GM12878 (cell line): ENCODE results near the gene CXCL8. TPM values are rescaled to one million over a fixed set of nuclear protein-coding genes. Genes with fewer than 3 reads are reported as not detected.

ENCODE experiments used
- ATAC-seq: fragments of 200-7000 bp; cut with Tn5 transposase; 3 replicates; pipeline ENCODE4 v1.9.1; 2020; ENCODE audit warnings: mild to moderate bottlenecking, moderate library complexity
- BruUV-seq: library from RNA; stranded (reverse); fragments of 400-500 nt; replicated peaks from 2 replicates; lab custom pipeline; 2021; lab: Mats Ljungman, UMichigan
- CTCF ChIA-PET: fragments of 300-600 bp; sonication (Branson Sonifier 250); formaldehyde crosslinking; extraction: SDS; loops from one replicate; lab custom pipeline; 2021; ENCODE audit warnings: inconsistent platforms; lab: Yijun Ruan, JAX
- POLR2A ChIA-PET: fragments of 350-600 bp; formaldehyde crosslinking; extraction: SDS; loops from one replicate; lab custom pipeline; 2021; ENCODE audit warnings: inconsistent platforms; lab: Charles Lee
- RAD21 ChIA-PET: fragments of 300-600 bp; sonication (Branson Sonifier 250); formaldehyde crosslinking; loops from one replicate; lab custom pipeline; 2023; ENCODE audit warnings: antibody characterized with exemption; ENCODE audit not compliant: unreplicated experiment; lab: Charles Lee
- SMC1A ChIA-PET: fragments of 300-600 bp; sonication (Branson Sonifier 250); formaldehyde crosslinking; loops from one replicate; lab custom pipeline; 2023; ENCODE audit not compliant: unreplicated experiment, uncharacterized antibody; lab: Charles Lee
- DNase-seq: peaks from one replicate; pipeline ENCODE4 v3.0.0-alpha.2; 2011; ENCODE audit warnings: low read depth, low spot score
- FAIRE-seq: peaks from 3 replicates; lab custom pipeline; 2011; peaks lifted over from hg19 to GRCh38; lab: Jason Lieb, UNC
- H2AFZ ChIP-seq: 2 replicates; pipeline ENCODE4 v1.6.0; 2011; ENCODE audit warnings: low read depth, low read length, control low read depth; ENCODE audit not compliant: control insufficient read depth
- H3K27ac ChIP-seq: 2 replicates; pipeline ENCODE4 v1.5.1; 2011; ENCODE audit warnings: control low read depth; ENCODE audit not compliant: control insufficient read depth, insufficient read depth
- H3K27me3 ChIP-seq, 2 experiments: replicated peaks in 1 of 2; 2 replicates each; pipeline versions ENCODE4 v1.6.0 to v1.6.1; 2011; ENCODE audit warnings: low read length in 1 of 2; ENCODE audit not compliant: control insufficient read depth in 2 of 2, insufficient read depth in 2 of 2
- H3K36me3 ChIP-seq, 2 experiments: 2 replicates each; pipeline ENCODE4 v1.5.1; 2011; ENCODE audit warnings: low read length in 1 of 2; ENCODE audit not compliant: control insufficient read depth in 2 of 2, insufficient read depth in 2 of 2
- H3K4me1 ChIP-seq: 2 replicates; pipeline ENCODE4 v1.6.1; 2011; ENCODE audit warnings: mild to moderate bottlenecking, low read length, moderate library complexity, mixed read lengths; ENCODE audit not compliant: control insufficient read depth, insufficient read depth
- H3K4me2 ChIP-seq: 2 replicates; pipeline ENCODE4 v1.6.0; 2011; ENCODE audit warnings: control low read depth; ENCODE audit not compliant: control insufficient read depth, insufficient read depth
- H3K4me3 ChIP-seq: fragments of 200-600 bp; sonication (generic); 2 replicates; pipeline ENCODE4 v1.5.1; 2016
- H3K79me2 ChIP-seq: 2 replicates; pipeline ENCODE4 v1.6.0; 2011; ENCODE audit warnings: low read length; ENCODE audit not compliant: control insufficient read depth, insufficient read depth
- H3K9ac ChIP-seq: 2 replicates; pipeline ENCODE4 v1.8.0; 2011; ENCODE audit warnings: low read length, control low read depth, mixed read lengths; ENCODE audit not compliant: control insufficient read depth, insufficient read depth
- H3K9me3 ChIP-seq: replicated peaks from 3 replicates; pipeline ENCODE4 v1.5.1; 2011; ENCODE audit warnings: mild to moderate bottlenecking, low read length; ENCODE audit not compliant: control insufficient read depth, insufficient read depth
- H4K20me1 ChIP-seq: 2 replicates; pipeline ENCODE4 v1.6.0; 2011; ENCODE audit not compliant: control insufficient read depth, insufficient read depth
- ASH2L ChIP-seq: fragments of 300-600, 200-600 bp; sonication (generic); IDR thresholded peaks from 2 replicates; pipeline ENCODE4 v1.6.1; 2017; ENCODE audit warnings: low read depth, mild to moderate bottlenecking, borderline replicate concordance
- ETV6 ChIP-seq, 2 experiments: fragments of 450-650 bp in 1 of 2; IDR thresholded peaks in 1 of 2; conservative IDR thresholded peaks in 1 of 2; 2 replicates each; pipeline ENCODE4 v1.6.1; 2014; ENCODE audit warnings: antibody characterized with exemption in 1 of 2, borderline replicate concordance in 1 of 2, low read depth in 1 of 2, mild to moderate bottlenecking in 1 of 2, moderate library complexity in 1 of 2
- JUND ChIP-seq: IDR thresholded peaks from 2 replicates; pipeline ENCODE4 v1.6.1; 2012; ENCODE audit warnings: low read depth, mild to moderate bottlenecking, low read length, improper control_type of control experiment, moderate library complexity
- NFYB ChIP-seq: IDR thresholded peaks from 2 replicates; pipeline ENCODE4 v1.6.1; 2011; ENCODE audit warnings: low read depth, mild to moderate bottlenecking, low read length, improper control_type of control experiment, moderate library complexity; ENCODE audit not compliant: insufficient read depth
- SMAD1 ChIP-seq: fragments of 450-650 bp; IDR thresholded peaks from 2 replicates; pipeline ENCODE4 v1.6.1; 2018; ENCODE audit warnings: mild to moderate bottlenecking, low read depth; ENCODE audit not compliant: partially characterized antibody
- SREBF1 ChIP-seq: IDR thresholded peaks from 2 replicates; pipeline ENCODE4 v1.6.1; 2012; ENCODE audit warnings: mild to moderate bottlenecking, low read length
- TARDBP ChIP-seq: IDR thresholded peaks from 2 replicates; pipeline ENCODE4 v1.6.1; 2016; ENCODE audit warnings: borderline replicate concordance
- ZNF207 ChIP-seq: fragments of 450-650 bp; IDR thresholded peaks from 2 replicates; pipeline ENCODE4 v1.6.1; 2014; ENCODE audit warnings: antibody characterized with exemption, mild to moderate bottlenecking, borderline replicate concordance
- WGBS: methylation state at CpG from one replicate; pipeline ENCODE4 v1.1.6; 2016; ENCODE audit warnings: low lambda C conversion rate; ENCODE audit not compliant: insufficient replicate concordance, insufficient coverage; ENCODE audit errors: missing lambda C conversion rate; 5-methylcytosine and 5-hydroxymethylcytosine counted together
- in situ Hi-C: fragments of 300-500 bp; cut with MboI; formaldehyde crosslinking; loops from 9 replicates; pipeline ENCODE4 v1.14.3; 2018; ENCODE audit warnings: mixed read lengths
- intact Hi-C: fragments of 100-400 bp; cut with micrococcal nuclease; formaldehyde crosslinking; loops from one replicate; pipeline ENCODE4 v1.14.2; 2022; ENCODE audit not compliant: unreplicated experiment
- polyA plus RNA-seq, 11 experiments: library from polyadenylated mRNA; depleted of rRNA in 4 of 11; unstranded in 6 of 11; stranded (reverse) in 5 of 11; fragments of >200 nt; fragmentation: Nextera tagmentation in 4 of 11; fragmentation: Illumina TruSeq in 1 of 11; extraction: Ambion mirVana in 4 of 11; extraction: Trizol in 1 of 11; gene quantifications; 1 replicate in 1 of 11; 2 replicates in 10 of 11; pipeline versions ENCODE4 v1.2.1 to v1.2.3, GENCODE V29; 2011 to 2016; ENCODE audit warnings: inconsistent platforms in 2 of 11, missing spikeins in 2 of 11, low read depth in 1 of 11
- total RNA-seq, 4 experiments: library from RNA; depleted of rRNA in 3 of 4; stranded (reverse); fragments of >200 nt in 3 of 4; fragmentation: Illumina TruSeq in 1 of 4; extraction: Trizol in 1 of 4; gene quantifications; 2 replicates each; pipeline versions ENCODE4 v1.2.1 to v1.2.3, GENCODE V29; 2013 to 2021
- TF ChIP-seq, protein P1 (sequence below): fragments of 450-650 bp; IDR thresholded peaks from 2 replicates; pipeline ENCODE4 v1.6.1; 2017; ENCODE audit warnings: mild to moderate bottlenecking, low read depth, inconsistent platforms; ENCODE audit not compliant: poor library complexity, severe bottlenecking
- TF ChIP-seq, protein P2 (sequence below): fragments of 450-650 bp; IDR thresholded peaks from 2 replicates; pipeline ENCODE4 v1.6.1; 2017; ENCODE audit warnings: mild to moderate bottlenecking

The CXCL8 gene
- total and polyA plus RNA-seq, 10 of the 15 experiments (the other 5 are each of a cell fraction or from before 2014, with no cell fraction given): 0.09 to 0.36 (median 0.19) TPM; not detected in 1

DNA sequence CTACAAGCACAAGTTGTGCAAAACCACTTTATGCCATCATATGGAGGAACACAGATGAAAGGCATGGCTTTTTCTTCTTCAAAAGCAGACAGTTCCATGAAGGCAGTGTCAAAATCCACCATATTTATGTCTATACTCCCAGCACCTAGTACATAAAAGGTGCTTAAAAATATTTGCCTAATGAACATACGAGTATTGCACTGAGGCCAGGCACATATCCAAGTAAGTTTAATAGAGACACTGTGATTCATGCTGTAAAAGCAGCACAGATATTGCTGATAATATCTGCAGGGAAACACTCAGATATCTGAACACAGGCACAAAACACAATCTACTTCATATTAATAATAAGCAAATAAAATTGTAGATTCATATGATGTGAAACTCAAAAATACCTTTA is 48.1 kb upstream of the CXCL8 start (continued):
- TF ChIP-seq ETV6 (conservative IDR thresholded peaks at IDR 0.05 in 1 of 2, IDR thresholded peaks at IDR 0.05 in 1 of 2; ENCODE audit: borderline replicate concordance in 1 of 2, low read depth in 1 of 2): no peak
- TF ChIP-seq ASH2L: no peak

DNA sequence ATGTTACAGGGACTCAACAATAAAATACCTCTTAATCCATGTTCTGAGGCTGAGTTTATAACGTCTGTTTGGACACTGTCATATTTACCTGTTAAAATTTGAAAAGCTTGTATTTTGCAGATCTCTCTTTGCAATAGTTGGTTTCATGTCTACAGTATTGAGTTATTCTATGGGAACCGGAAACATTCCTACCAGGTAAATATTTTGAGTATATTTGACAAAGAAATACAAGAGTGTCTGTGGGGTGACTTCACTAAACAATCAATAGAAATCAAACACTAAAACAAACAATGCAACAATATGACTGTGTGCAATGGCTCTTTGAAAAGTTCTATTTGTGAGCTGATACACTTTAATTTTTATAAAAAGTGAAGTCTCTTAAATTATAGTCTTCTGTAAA is 47.7 kb upstream of the CXCL8 start:
- ChIA-PET SMC1A (interaction anchor here (1.0 kb wide), 1 partner anchor 9 kb away, joined by 3 read pairs; no protein-coding TSS in a partner anchor), POLR2A (no interaction called here), RAD21 (no interaction called here), CTCF (no interaction called here)
- Histone ChIP-seq H3K9me3 (no peaks in the 10 kb centered on the region), H3K79me2 (no peaks in the 10 kb centered on the region), H3K4me3 (no peak overlapping the region), H3K4me1 (no peaks in the 10 kb centered on the region), H3K27me3 (no peaks in the 10 kb centered on the region), H2AFZ (no peak overlapping the region), H3K4me2 (no peak overlapping the region), H4K20me1 (no peaks in the 10 kb centered on the region), H3K36me3 (no peaks in the 10 kb centered on the region), H3K9ac (no peak overlapping the region), H3K27ac (no peak overlapping the region)
- FAIRE-seq: no peak
- in situ Hi-C loops: no loop called here
- WGBS: 55% methylated on average over 2 of the region's 2 CpGs
- no peak for DNase-seq
- BruUV-seq: no TSS peak
- intact Hi-C loops: no loop called here
- TF ChIP-seq SMAD1 (no peak), NFYB (no peak), SREBF1 (no peak), TARDBP (no peak), JUND (no peak), ZNF207 (no peak)
- TF ChIP-seq, protein P1, sequence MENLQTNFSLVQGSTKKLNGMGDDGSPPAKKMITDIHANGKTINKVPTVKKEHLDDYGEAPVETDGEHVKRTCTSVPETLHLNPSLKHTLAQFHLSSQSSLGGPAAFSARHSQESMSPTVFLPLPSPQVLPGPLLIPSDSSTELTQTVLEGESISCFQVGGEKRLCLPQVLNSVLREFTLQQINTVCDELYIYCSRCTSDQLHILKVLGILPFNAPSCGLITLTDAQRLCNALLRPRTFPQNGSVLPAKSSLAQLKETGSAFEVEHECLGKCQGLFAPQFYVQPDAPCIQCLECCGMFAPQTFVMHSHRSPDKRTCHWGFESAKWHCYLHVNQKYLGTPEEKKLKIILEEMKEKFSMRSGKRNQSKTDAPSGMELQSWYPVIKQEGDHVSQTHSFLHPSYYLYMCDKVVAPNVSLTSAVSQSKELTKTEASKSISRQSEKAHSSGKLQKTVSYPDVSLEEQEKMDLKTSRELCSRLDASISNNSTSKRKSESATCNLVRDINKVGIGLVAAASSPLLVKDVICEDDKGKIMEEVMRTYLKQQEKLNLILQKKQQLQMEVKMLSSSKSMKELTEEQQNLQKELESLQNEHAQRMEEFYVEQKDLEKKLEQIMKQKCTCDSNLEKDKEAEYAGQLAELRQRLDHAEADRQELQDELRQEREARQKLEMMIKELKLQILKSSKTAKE: no peak
- TF ChIP-seq, protein P2, sequence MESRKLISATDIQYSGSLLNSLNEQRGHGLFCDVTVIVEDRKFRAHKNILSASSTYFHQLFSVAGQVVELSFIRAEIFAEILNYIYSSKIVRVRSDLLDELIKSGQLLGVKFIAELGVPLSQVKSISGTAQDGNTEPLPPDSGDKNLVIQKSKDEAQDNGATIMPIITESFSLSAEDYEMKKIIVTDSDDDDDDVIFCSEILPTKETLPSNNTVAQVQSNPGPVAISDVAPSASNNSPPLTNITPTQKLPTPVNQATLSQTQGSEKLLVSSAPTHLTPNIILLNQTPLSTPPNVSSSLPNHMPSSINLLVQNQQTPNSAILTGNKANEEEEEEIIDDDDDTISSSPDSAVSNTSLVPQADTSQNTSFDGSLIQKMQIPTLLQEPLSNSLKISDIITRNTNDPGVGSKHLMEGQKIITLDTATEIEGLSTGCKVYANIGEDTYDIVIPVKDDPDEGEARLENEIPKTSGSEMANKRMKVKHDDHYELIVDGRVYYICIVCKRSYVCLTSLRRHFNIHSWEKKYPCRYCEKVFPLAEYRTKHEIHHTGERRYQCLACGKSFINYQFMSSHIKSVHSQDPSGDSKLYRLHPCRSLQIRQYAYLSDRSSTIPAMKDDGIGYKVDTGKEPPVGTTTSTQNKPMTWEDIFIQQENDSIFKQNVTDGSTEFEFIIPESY: no peak
- no peak for ATAC-seq
